ENCODE results near the gene OR10R2. TPM values are rescaled to one million over a fixed set of nuclear protein-coding genes. Genes with fewer than 3 reads are reported as not detected.

The OR10R2 gene
- total RNA-seq, 3 donors from 2014 or later: not detected

DNA sequence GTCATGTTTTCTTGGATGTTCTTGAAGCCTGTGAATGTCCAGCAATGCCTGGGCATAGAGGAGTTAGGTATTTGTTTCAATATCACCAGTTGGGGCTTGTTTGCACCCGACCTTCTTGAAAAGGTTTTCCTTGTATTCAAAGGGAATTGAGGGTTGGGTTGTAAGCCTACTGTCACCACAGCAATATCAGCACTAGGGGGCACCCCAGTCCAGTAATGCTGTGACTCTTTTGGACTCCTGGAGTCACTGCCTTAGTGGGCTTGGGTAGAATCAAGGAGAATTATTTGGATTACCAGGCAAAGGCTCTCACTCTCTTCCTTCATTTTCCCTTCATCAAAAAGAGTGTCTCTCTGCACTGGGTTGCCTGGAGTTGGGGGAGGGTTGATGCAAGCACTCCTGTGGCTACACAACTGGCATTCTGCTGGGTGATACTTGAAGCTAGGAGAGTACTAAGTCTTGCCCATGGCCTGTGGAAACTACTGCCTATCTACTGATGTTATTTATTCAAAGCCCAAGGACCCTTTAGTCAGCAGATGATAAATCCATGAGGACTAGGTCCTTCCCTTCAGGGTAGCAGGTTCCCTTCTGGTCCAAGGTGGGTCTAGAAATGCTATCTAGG is 34.5 kb downstream of the OR10R2 start:
- H3K4me3 ChIP-seq: no peak overlapping the region
- no peaks in the 10 kb centered on the region for H3K27me3 ChIP-seq
- H3K9me3 ChIP-seq: peaks cover 0 to 20% of the 10 kb centered on the region in 2 donors
- no peaks in the 10 kb centered on the region for H3K4me1 ChIP-seq
- no peak for DNase-seq (ENCODE audit: low spot score in 2 of 2)
- no peaks in the 10 kb centered on the region for H3K36me3 ChIP-seq
- intact Hi-C loops (cut with DNase I; ENCODE audit: low total_unique reads): no loop called here
- H3K27ac ChIP-seq: no peak overlapping the region
- no peak for TF ChIP-seq POLR2A (IDR thresholded peaks at IDR 0.05)
- TF ChIP-seq, protein P1, sequence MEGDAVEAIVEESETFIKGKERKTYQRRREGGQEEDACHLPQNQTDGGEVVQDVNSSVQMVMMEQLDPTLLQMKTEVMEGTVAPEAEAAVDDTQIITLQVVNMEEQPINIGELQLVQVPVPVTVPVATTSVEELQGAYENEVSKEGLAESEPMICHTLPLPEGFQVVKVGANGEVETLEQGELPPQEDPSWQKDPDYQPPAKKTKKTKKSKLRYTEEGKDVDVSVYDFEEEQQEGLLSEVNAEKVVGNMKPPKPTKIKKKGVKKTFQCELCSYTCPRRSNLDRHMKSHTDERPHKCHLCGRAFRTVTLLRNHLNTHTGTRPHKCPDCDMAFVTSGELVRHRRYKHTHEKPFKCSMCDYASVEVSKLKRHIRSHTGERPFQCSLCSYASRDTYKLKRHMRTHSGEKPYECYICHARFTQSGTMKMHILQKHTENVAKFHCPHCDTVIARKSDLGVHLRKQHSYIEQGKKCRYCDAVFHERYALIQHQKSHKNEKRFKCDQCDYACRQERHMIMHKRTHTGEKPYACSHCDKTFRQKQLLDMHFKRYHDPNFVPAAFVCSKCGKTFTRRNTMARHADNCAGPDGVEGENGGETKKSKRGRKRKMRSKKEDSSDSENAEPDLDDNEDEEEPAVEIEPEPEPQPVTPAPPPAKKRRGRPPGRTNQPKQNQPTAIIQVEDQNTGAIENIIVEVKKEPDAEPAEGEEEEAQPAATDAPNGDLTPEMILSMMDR (IDR thresholded peaks at IDR 0.05): no peak
- no peak for TF ChIP-seq POLR2AphosphoS5 (IDR thresholded peaks at IDR 0.05)

DNA sequence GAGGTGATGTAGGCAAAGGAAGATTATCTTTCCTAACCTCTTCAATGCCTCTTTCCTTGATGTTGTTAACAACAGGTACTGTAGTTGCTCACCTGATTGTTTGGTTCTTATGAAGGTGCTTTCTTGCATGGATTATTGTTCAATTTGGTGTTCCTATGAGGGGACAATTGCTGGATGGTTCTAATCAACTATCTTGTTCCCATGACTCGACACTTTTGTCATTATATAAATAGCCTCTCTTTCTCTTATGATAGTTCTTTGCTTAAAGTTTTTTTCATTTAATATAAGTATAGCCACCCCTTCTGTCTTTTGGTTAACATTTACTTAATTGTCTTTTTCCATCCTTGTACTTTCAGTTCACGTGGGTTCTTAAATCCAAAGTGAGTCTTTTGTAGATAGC is 35.5 kb downstream of the OR10R2 start:
- no peaks in the 10 kb centered on the region for H3K36me3 ChIP-seq
- H3K4me3 ChIP-seq: no peak overlapping the region
- no peak for DNase-seq (ENCODE audit: low spot score in 2 of 2)
- H3K9me3 ChIP-seq: peaks cover 0 to 13% of the 10 kb centered on the region in 2 donors
- no peaks in the 10 kb centered on the region for H3K27me3 ChIP-seq
- no peaks in the 10 kb centered on the region for H3K4me1 ChIP-seq
- TF ChIP-seq, protein P1 (IDR thresholded peaks at IDR 0.05): no peak
- no peak overlapping the region for H3K27ac ChIP-seq
- intact Hi-C loops (cut with DNase I; ENCODE audit: low total_unique reads): no loop called here

DNA sequence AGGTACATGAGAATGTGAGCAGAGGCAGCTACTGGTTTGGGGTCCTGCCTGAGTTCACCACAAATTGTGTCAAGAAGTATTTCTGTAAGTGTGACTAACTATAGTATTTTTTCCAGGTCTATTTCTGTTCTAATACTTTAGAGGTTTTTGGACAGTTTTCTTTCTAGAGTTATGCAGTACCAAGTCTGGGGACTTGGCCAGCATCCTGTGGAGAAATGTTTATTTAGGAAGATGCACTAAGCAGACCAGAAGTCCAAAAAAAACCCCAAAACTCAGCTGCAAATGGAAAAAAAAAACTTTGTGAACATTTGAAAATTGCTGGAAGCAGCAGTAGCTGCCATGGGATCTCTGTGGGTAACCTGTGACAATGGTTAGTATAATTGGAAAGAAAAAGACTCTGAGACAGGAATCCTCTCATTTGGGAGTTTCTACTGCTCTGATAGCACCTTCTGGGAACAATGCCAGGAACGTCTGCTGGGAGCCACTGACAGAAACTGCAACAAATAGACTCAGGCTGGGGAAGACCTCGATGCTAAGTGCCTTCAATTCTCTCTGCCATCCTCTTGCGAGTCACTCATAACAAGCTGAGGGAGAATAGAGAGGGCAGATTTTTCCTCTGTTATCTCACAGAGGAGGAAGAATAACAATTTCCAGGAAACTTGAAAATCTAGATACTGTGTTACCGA is 37.6 kb downstream of the OR10R2 start:
- no peaks in the 10 kb centered on the region for H3K4me1 ChIP-seq

DNA sequence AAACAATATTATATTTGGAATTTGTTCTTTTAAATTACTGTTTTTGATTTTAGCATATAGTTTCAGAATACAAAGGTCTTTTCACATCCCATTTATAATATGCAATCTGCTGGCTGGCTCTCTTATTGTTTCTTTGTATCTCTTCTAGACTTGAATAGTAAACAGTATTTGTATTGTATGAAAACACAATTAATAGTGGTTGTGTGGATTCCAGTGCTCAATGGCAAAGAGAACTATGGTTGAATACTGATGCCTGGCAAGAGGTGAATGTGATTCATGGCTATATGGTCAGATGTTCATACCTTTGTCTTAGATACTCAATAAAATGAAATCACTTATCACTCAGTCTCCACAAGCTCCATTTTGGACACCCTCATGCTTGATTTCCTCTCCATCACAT is 44.9 kb downstream of the OR10R2 start:
- no peaks in the 10 kb centered on the region for H3K4me1 ChIP-seq
- no peaks in the 10 kb centered on the region for H3K36me3 ChIP-seq
- no peak overlapping the region for H3K27ac ChIP-seq
- intact Hi-C loops (cut with DNase I; ENCODE audit: low total_unique reads): no loop called here
- H3K27me3 ChIP-seq: no peaks in the 10 kb centered on the region
- TF ChIP-seq, protein P1 (IDR thresholded peaks at IDR 0.05): no peak
- no peak for TF ChIP-seq POLR2AphosphoS5 (IDR thresholded peaks at IDR 0.05)
- no peak for TF ChIP-seq POLR2A (IDR thresholded peaks at IDR 0.05)
- DNase-seq (ENCODE audit: low spot score in 2 of 2): no peak
- no peak overlapping the region for H3K4me3 ChIP-seq
- peaks cover 0 to 8% of the 10 kb centered on the region in 2 donors for H3K9me3 ChIP-seq

More for the DNA sequence above, 37.6 kb downstream of the OR10R2 start:
- DNase-seq (ENCODE audit: low spot score in 2 of 2): no peak
- intact Hi-C loops (cut with DNase I; ENCODE audit: low total_unique reads): no loop called here
- H3K9me3 ChIP-seq: peaks cover 0 to 13% of the 10 kb centered on the region in 2 donors
- no peak overlapping the region for H3K4me3 ChIP-seq
- H3K36me3 ChIP-seq: no peaks in the 10 kb centered on the region
- TF ChIP-seq POLR2A (IDR thresholded peaks at IDR 0.05) (no peak), POLR2AphosphoS5 (IDR thresholded peaks at IDR 0.05) (no peak)
- TF ChIP-seq, protein P1 (IDR thresholded peaks at IDR 0.05): no peak
- no peaks in the 10 kb centered on the region for H3K27me3 ChIP-seq
- no peak overlapping the region for H3K27ac ChIP-seq

DNA sequence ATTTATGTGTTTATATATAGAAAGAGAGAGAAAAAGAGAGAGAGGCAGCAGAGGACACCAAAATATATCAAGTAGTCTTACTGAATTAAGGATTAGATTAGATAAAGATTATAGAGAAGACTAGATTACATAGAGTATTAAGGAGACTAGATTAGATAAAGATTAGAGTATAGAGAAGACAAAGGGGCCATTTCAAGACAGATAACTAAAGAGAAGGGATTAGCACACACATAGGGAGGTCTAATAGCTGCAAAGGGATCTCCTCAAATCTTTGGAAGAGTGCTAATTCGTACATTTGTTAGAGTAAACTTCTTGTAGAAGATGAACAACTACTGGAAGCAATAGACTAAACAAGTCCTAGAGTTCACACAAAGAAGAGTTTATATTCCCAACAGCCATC is 48.0 kb downstream of the OR10R2 start:
- intact Hi-C loops (cut with DNase I; ENCODE audit: low total_unique reads): no loop called here
- no peaks in the 10 kb centered on the region for H3K27me3 ChIP-seq
- no peaks in the 10 kb centered on the region for H3K36me3 ChIP-seq
- H3K4me1 ChIP-seq: no peaks in the 10 kb centered on the region
- TF ChIP-seq POLR2AphosphoS5 (IDR thresholded peaks at IDR 0.05) (no peak), POLR2A (IDR thresholded peaks at IDR 0.05) (no peak)
- TF ChIP-seq, protein P1 (IDR thresholded peaks at IDR 0.05): no peak
- no peak overlapping the region for H3K27ac ChIP-seq
- H3K9me3 ChIP-seq: peaks cover 0 to 8% of the 10 kb centered on the region in 2 donors
- no peak for DNase-seq (ENCODE audit: low spot score in 2 of 2)
- no peak overlapping the region for H3K4me3 ChIP-seq
